Cardiac muscle cell (in vitro differentiated cells and primary cell): ENCODE data around the gene WAC. TPM values are rescaled to one million over a fixed set of nuclear protein-coding genes. Genes with fewer than 3 reads are reported as not detected.

Source experiments
- DNase-seq, 2 donors: peaks; one replicate each; pipeline versions ENCODE4 v3.0.0 to v3.0.0-alpha.2; 2010 to 2017; ENCODE audit warnings: low read depth in 1 of 2, low spot score in 1 of 2
- H3K27ac ChIP-seq: fragments of 200-600 bp; sonication (generic); 2 replicates; pipeline ENCODE4 v1.5.1; 2016
- H3K27me3 ChIP-seq: fragments of 200-600 bp; sonication (generic); 2 replicates; pipeline ENCODE4 v1.6.0; 2016; ENCODE audit warnings: control low read depth
- H3K36me3 ChIP-seq: fragments of 200-600 bp; sonication (generic); 2 replicates; pipeline ENCODE4 v1.5.1; 2016; ENCODE audit warnings: control low read depth
- H3K4me1 ChIP-seq: fragments of 200-600 bp; sonication (generic); 2 replicates; pipeline ENCODE4 v1.8.1; 2017; ENCODE audit warnings: low read depth, mild to moderate bottlenecking, mixed run types
- H3K4me3 ChIP-seq: fragments of 200-600 bp; sonication (generic); 2 replicates; pipeline ENCODE4 v1.5.1; 2016; ENCODE audit warnings: mild to moderate bottlenecking
- H3K9me3 ChIP-seq: fragments of 200-600 bp; sonication (generic); 2 replicates; pipeline ENCODE4 v1.5.1; 2017; ENCODE audit warnings: low read depth, mild to moderate bottlenecking, control low read depth
- polyA plus RNA-seq: library from polyadenylated mRNA; unstranded; fragments of >200 nt; fragmentation: Nextera tagmentation; extraction: Ambion mirVana; gene quantifications from 2 replicates; pipeline ENCODE4 v1.2.1, GENCODE V29; 2016
- total RNA-seq: library from RNA; depleted of rRNA; stranded (reverse); fragments of >200 nt; gene quantifications from 2 replicates; pipeline ENCODE4 v1.2.3, GENCODE V29; 2016
- TF ChIP-seq, protein P1 (sequence below): IDR thresholded peaks from 2 replicates; pipeline ENCODE4 v1.5.1; 2012; ENCODE audit warnings: low read depth, mild to moderate bottlenecking, low read length

The WAC gene
- total and polyA plus RNA-seq, 2 experiments from 2014 or later, result 72.2 to 141 TPM

DNA sequence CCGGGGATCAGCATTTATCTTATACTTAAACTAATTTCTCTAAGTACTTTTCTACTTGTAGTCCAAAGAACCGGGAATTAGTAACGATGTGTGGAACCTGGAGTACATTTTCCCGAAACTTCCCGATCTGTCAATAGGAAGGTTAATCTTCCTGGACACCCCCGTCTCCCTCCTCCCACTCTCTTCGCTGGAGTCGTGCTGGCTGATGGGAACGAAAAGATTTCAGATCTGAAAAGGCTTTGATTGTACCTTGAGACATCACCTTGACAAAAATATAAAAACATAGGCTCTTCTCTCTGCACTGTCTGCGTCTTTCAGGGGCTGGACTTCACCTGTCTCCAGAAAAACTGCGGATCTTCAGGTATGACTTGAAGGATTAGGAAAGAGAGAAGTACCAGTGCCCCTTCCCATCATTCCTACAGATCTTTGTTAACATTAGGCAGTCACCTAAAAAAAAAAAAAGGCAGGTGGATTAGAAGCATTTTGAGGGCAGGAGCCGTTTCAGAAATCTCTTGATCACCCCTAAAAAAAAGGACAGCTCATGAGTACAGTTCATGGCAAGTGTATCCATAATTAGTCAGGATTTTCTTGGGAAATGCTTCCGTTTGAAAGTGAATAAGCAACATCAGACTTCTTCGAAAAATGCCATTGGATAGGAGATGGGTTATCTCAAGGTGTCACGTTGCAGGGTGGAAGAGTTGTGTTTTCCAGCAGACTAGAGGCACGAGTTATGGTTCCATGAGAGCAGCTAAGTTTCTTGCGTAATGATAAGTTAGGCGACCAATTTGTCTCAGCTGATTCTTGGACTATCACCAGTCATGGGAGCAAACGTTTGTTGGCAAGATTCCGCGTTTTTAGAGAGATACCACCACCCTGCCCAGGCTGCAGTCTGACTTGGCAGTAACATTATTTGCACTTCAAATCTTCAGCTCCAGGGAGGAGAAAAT lies 136.6 kb downstream of the WAC start:
- H3K27ac ChIP-seq, result peak overlapping the region; percentile 25
- H3K4me3 ChIP-seq, result peak overlapping the region; percentile 43
- TF ChIP-seq, protein P1, sequence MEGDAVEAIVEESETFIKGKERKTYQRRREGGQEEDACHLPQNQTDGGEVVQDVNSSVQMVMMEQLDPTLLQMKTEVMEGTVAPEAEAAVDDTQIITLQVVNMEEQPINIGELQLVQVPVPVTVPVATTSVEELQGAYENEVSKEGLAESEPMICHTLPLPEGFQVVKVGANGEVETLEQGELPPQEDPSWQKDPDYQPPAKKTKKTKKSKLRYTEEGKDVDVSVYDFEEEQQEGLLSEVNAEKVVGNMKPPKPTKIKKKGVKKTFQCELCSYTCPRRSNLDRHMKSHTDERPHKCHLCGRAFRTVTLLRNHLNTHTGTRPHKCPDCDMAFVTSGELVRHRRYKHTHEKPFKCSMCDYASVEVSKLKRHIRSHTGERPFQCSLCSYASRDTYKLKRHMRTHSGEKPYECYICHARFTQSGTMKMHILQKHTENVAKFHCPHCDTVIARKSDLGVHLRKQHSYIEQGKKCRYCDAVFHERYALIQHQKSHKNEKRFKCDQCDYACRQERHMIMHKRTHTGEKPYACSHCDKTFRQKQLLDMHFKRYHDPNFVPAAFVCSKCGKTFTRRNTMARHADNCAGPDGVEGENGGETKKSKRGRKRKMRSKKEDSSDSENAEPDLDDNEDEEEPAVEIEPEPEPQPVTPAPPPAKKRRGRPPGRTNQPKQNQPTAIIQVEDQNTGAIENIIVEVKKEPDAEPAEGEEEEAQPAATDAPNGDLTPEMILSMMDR, result no peak
- H3K4me1 ChIP-seq, result peaks cover 11% of the 10 kb centered on the region
- no peak for DNase-seq
- no peaks in the 10 kb centered on the region for H3K36me3 ChIP-seq
- H3K27me3 ChIP-seq, result no peaks in the 10 kb centered on the region
- no peaks in the 10 kb centered on the region for H3K9me3 ChIP-seq

Other genes with a start within 250 kb of the WAC start
- gene MPP7, start 230.1 kb upstream of the WAC start, total RNA-seq, result 7.7 and 10.8 TPM in 2 replicates
- 9.2 and 9.7 TPM in 2 replicates for gene MPP7, start 230.1 kb upstream of the WAC start, polyA plus RNA-seq
- 651 and 1,010 TPM in 2 replicates for gene BAMBI, start 144.4 kb downstream of the WAC start, total RNA-seq
- gene BAMBI, start 144.4 kb downstream of the WAC start, polyA plus RNA-seq, result 715 and 1,076 TPM in 2 replicates